ENCODE results near the gene NKTR. TPM values are rescaled to one million over a fixed set of nuclear protein-coding genes. Genes with fewer than 3 reads are reported as not detected.

Gene NKTR
- polyA plus RNA-seq, 3 donors: 2.6 to 78.5 (median 5.8) TPM

GRCh38 chr3:42688016-42688415 lies 87.5 kb downstream of the NKTR start:
- Mint-ChIP-seq H3K36me3 (no peaks in the 10 kb centered on the region), H3K27me3 (ENCODE audit: low read depth in 3 of 3) (peaks cover 34 to 47% (median 46%) of the 10 kb centered on the region in 3 donors), H3K4me1 (peaks cover 11% of the 10 kb centered on the region), H3K27ac (peak overlapping the region in 1 of 7 donors; percentile 33), H3K9me3 (peaks cover 0 to 8% (median 0%) of the 10 kb centered on the region in 7 donors), H3K4me3 (no peak overlapping the region)
- intact Hi-C loops (cut with micrococcal nuclease): no loop called here
- 98% methylated on average over 11 of the region's 15 CpGs for WGBS (ENCODE audit: insufficient coverage)
- no peaks in the 10 kb centered on the region for H3K79me2 ChIP-seq (ENCODE audit: insufficient read depth, low read length)
- H3K4me3 ChIP-seq (replicated peaks in 1 of 3; ENCODE audit: low read depth in 2 of 3, low read length in 3 of 3): no peak overlapping the region
- TF ChIP-seq CTCF (IDR thresholded peaks at IDR 0.05): no peak
- H3K4me1 ChIP-seq (ENCODE audit: control insufficient read depth in 1 of 2, insufficient read depth in 2 of 2, low read length in 2 of 2): peaks cover 0 to 4% of the 10 kb centered on the region in 2 donors
- no peaks in the 10 kb centered on the region for H4K20me1 ChIP-seq (ENCODE audit: insufficient read depth, low read length)
- peaks cover 0 to 26% of the 10 kb centered on the region in 2 donors for H3K27me3 ChIP-seq (ENCODE audit: control insufficient read depth in 2 of 2, insufficient read depth in 2 of 2, low read length in 2 of 2)
- no peak overlapping the region for H3K9ac ChIP-seq (ENCODE audit: insufficient read depth, low read length, poor library complexity, severe bottlenecking)
- no peak overlapping the region for H3K27ac ChIP-seq (ENCODE audit: low read depth in 1 of 2, low read length in 2 of 2)
- peaks cover 0 to 5% of the 10 kb centered on the region in 2 donors for H3K9me3 ChIP-seq (replicated peaks in 1 of 2; ENCODE audit: control insufficient read depth in 1 of 2, insufficient read depth in 1 of 2, low read length in 2 of 2)
- H3K4me2 ChIP-seq (replicated peaks; ENCODE audit: extremely low read depth, low read length, poor library complexity, severe bottlenecking): no peak overlapping the region
- no peaks in the 10 kb centered on the region for H3K36me3 ChIP-seq (replicated peaks in 1 of 2; ENCODE audit: control insufficient read depth in 1 of 2, insufficient read depth in 2 of 2, low read length in 2 of 2)
- H2AFZ ChIP-seq (ENCODE audit: insufficient read depth, low read depth, low read length, poor library complexity, severe bottlenecking): no peak overlapping the region
- no peak for DNase-seq

GRCh38 chr3:42688487-42689420 lies 88.3 kb downstream of the NKTR start:
- Histone ChIP-seq H2AFZ (ENCODE audit: insufficient read depth, low read depth, low read length, poor library complexity, severe bottlenecking) (no peak overlapping the region), H3K79me2 (ENCODE audit: insufficient read depth, low read length) (no peaks in the 10 kb centered on the region), H3K27me3 (ENCODE audit: control insufficient read depth in 2 of 2, insufficient read depth in 2 of 2, low read length in 2 of 2) (peaks cover 0 to 26% of the 10 kb centered on the region in 2 donors), H3K4me2 (replicated peaks; ENCODE audit: extremely low read depth, low read length, poor library complexity, severe bottlenecking) (no peak overlapping the region), H3K4me3 (replicated peaks in 1 of 3; ENCODE audit: low read depth in 2 of 3, low read length in 3 of 3) (no peak overlapping the region), H3K9me3 (replicated peaks in 1 of 2; ENCODE audit: control insufficient read depth in 1 of 2, insufficient read depth in 1 of 2, low read length in 2 of 2) (peaks cover 0 to 5% of the 10 kb centered on the region in 2 donors), H3K9ac (ENCODE audit: insufficient read depth, low read length, poor library complexity, severe bottlenecking) (no peak overlapping the region), H4K20me1 (ENCODE audit: insufficient read depth, low read length) (no peaks in the 10 kb centered on the region), H3K27ac (ENCODE audit: low read depth in 1 of 2, low read length in 2 of 2) (no peak overlapping the region), H3K36me3 (replicated peaks in 1 of 2; ENCODE audit: control insufficient read depth in 1 of 2, insufficient read depth in 2 of 2, low read length in 2 of 2) (no peaks in the 10 kb centered on the region), H3K4me1 (ENCODE audit: control insufficient read depth in 1 of 2, insufficient read depth in 2 of 2, low read length in 2 of 2) (no peaks in the 10 kb centered on the region)
- H3K9me3 Mint-ChIP-seq: peaks cover 0 to 8% (median 0%) of the 10 kb centered on the region in 7 donors
- no peak for DNase-seq
- no peak for TF ChIP-seq CTCF (IDR thresholded peaks at IDR 0.05)
- WGBS (ENCODE audit: insufficient coverage): 87% methylated on average over 9 of the region's 22 CpGs
- intact Hi-C loops (cut with micrococcal nuclease): no loop called here
- peaks cover 11% of the 10 kb centered on the region for H3K4me1 Mint-ChIP-seq
- H3K4me3 Mint-ChIP-seq: no peak overlapping the region
- H3K36me3 Mint-ChIP-seq: no peaks in the 10 kb centered on the region
- H3K27ac Mint-ChIP-seq: peak overlapping the region in 2 of 7 donors; percentile 31 to 42
- H3K27me3 Mint-ChIP-seq (ENCODE audit: low read depth in 3 of 3): peaks cover 34 to 47% (median 43%) of the 10 kb centered on the region in 3 donors
